OCI-LY7 (cell line): Measurements from ENCODE around the gene TRAPPC13. TPM values are rescaled to one million over a fixed set of nuclear protein-coding genes. Genes with fewer than 3 reads are reported as not detected.

Experiments used
- BruUV-seq: library from RNA; stranded (reverse); fragments of 400-500 nt; replicated peaks from 2 replicates; lab custom pipeline; 2021; lab: Mats Ljungman, UMichigan
- CTCF ChIA-PET: fragments of 300-600 bp; sonication (Branson Sonifier 250); formaldehyde crosslinking; loops from one replicate; lab custom pipeline; 2022; ENCODE audit warnings: antibody characterized with exemption; ENCODE audit not compliant: unreplicated experiment; lab: Charles Lee
- POLR2A ChIA-PET: fragments of 300-600 bp; sonication (Branson Sonifier 250); formaldehyde crosslinking; loops from one replicate; lab custom pipeline; 2022; ENCODE audit warnings: antibody characterized with exemption; lab: Charles Lee
- DNase-seq: peaks from one replicate; pipeline ENCODE4 v3.0.0-alpha.2; 2015; ENCODE audit warnings: low spot score
- H2AFZ ChIP-seq: fragments of 200-600 bp; sonication (generic), shearing (Covaris generic); 2 replicates; pipeline ENCODE4 v1.6.1; 2014; ENCODE audit warnings: mild to moderate bottlenecking, antibody characterized with exemption, low read length, moderate library complexity
- H3K27ac ChIP-seq: fragments of 200-600 bp; sonication (generic); 2 replicates; pipeline ENCODE4 v1.5.1; 2014; ENCODE audit warnings: mixed run types, low read depth, mild to moderate bottlenecking, moderate library complexity, low read length, inconsistent platforms; ENCODE audit not compliant: poor library complexity, severe bottlenecking
- H3K36me3 ChIP-seq: fragments of 200-600 bp; sonication (generic); 2 replicates; pipeline ENCODE4 v1.6.1; 2014; ENCODE audit warnings: mild to moderate bottlenecking, antibody characterized with exemption, low read length, moderate library complexity, mixed read lengths; ENCODE audit not compliant: insufficient read depth
- H3K4me1 ChIP-seq: fragments of 200-600 bp; sonication (generic); 2 replicates; pipeline ENCODE4 v1.5.1; 2014; ENCODE audit warnings: mild to moderate bottlenecking, low read length; ENCODE audit not compliant: insufficient read depth, poor library complexity, severe bottlenecking
- H3K4me2 ChIP-seq: fragments of 200-600 bp; sonication (generic); 2 replicates; pipeline ENCODE4 v1.6.1; 2014; ENCODE audit warnings: mild to moderate bottlenecking, low read length
- H3K4me3 ChIP-seq: fragments of 200-600 bp; sonication (generic); 2 replicates; pipeline ENCODE4 v1.5.1; 2014; ENCODE audit warnings: mild to moderate bottlenecking, low read depth, low read length; ENCODE audit not compliant: poor library complexity, severe bottlenecking
- H3K79me2 ChIP-seq: fragments of 200-600 bp; sonication (generic); 2 replicates; pipeline ENCODE4 v1.6.1; 2016; ENCODE audit warnings: low read depth, mild to moderate bottlenecking, low read length, moderate library complexity, mixed read lengths; ENCODE audit not compliant: insufficient read depth
- H3K9me2 ChIP-seq: fragments of 200-600 bp; sonication (generic); 2 replicates; pipeline ENCODE4 v1.6.1; 2016; ENCODE audit warnings: mild to moderate bottlenecking, low read length, mixed read lengths; ENCODE audit not compliant: insufficient read depth
- H3K9me3 ChIP-seq: fragments of 200-600 bp; sonication (generic); 2 replicates; pipeline ENCODE4 v1.6.1; 2014; ENCODE audit warnings: mild to moderate bottlenecking, mixed run types, low read length, mixed read lengths
- H4K20me1 ChIP-seq: fragments of 200-600 bp; sonication (generic); 2 replicates; pipeline ENCODE4 v1.6.1; 2014; ENCODE audit warnings: mild to moderate bottlenecking, antibody characterized with exemption, low read length, moderate library complexity, mixed read lengths; ENCODE audit not compliant: insufficient read depth
- CTCF ChIP-seq: fragments of 200-600 bp; sonication (generic); conservative IDR thresholded peaks from 2 replicates; pipeline ENCODE4 v1.5.1; 2014; ENCODE audit warnings: mild to moderate bottlenecking, antibody characterized with exemption, low read length, moderate library complexity, mixed read lengths
- EZH2phosphoT487 ChIP-seq: fragments of 200-600 bp; sonication (generic); IDR thresholded peaks from 2 replicates; pipeline ENCODE4 v1.6.1; 2018; ENCODE audit warnings: low read depth, borderline replicate concordance, mild to moderate bottlenecking, mixed run types, antibody characterized with exemption, low read length, moderate library complexity, mixed read lengths
- intact Hi-C: fragments of 100-400 bp; cut with micrococcal nuclease; formaldehyde crosslinking; loops from one replicate; pipeline ENCODE4 v1.10.0; 2022; ENCODE audit not compliant: unreplicated experiment
- total RNA-seq, 2 experiments: library from RNA; depleted of rRNA in 1 of 2; stranded (reverse); fragments of >200 nt in 1 of 2; shearing (Covaris generic) in 1 of 2; gene quantifications; 2 replicates each; pipeline ENCODE4 v1.2.3, GENCODE V29; 2014 to 2022

Gene TRAPPC13
- total RNA-seq, 2 experiments from 2014 or later: 13.2 to 25.4 TPM

GRCh38 chr5:65654713-65655112 lies 29.9 kb downstream of the TRAPPC13 start:
- Histone ChIP-seq H3K9me3 (no peaks in the 10 kb centered on the region), H2AFZ (no peak overlapping the region), H3K4me3 (no peak overlapping the region), H3K79me2 (no peaks in the 10 kb centered on the region), H4K20me1 (no peaks in the 10 kb centered on the region), H3K9me2 (no peaks in the 10 kb centered on the region), H3K36me3 (0 out of 2 replicates have a peak, but pooled peaks cover 3% of the 10 kb centered on the region), H3K4me1 (no peaks in the 10 kb centered on the region), H3K4me2 (no peak overlapping the region), H3K27ac (no peak overlapping the region)
- POLR2A ChIA-PET: no interaction called here
- no TSS peak for BruUV-seq
- CTCF ChIA-PET: no interaction called here
- intact Hi-C loops: no loop called here
- no peak for DNase-seq
- TF ChIP-seq CTCF (no peak), EZH2phosphoT487 (no peak)

GRCh38 chr5:65663804-65664521 lies 39.1 kb downstream of the TRAPPC13 start:
- no peaks in the 10 kb centered on the region for H4K20me1 ChIP-seq
- intact Hi-C loops: no loop called here
- H3K27ac ChIP-seq: no peak overlapping the region
- BruUV-seq: no TSS peak
- peaks cover 22% of the 10 kb centered on the region for H3K36me3 ChIP-seq
- H2AFZ ChIP-seq: no peak overlapping the region
- no peak for DNase-seq
- no peaks in the 10 kb centered on the region for H3K4me1 ChIP-seq
- no peaks in the 10 kb centered on the region for H3K9me2 ChIP-seq
- CTCF ChIA-PET: no interaction called here
- H3K79me2 ChIP-seq: no peaks in the 10 kb centered on the region
- no peak overlapping the region for H3K4me3 ChIP-seq
- no peak overlapping the region for H3K4me2 ChIP-seq
- H3K9me3 ChIP-seq: no peaks in the 10 kb centered on the region
- TF ChIP-seq EZH2phosphoT487 (no peak), CTCF (0 out of 2 replicates have a peak, but pooled peaks have one; percentile 21)
- POLR2A ChIA-PET: interaction anchor here (0.6 kb wide), 2 partner anchors 38 to 280 kb away, joined by 3 read pairs; no protein-coding TSS in a partner anchor

GRCh38 chr5:65668696-65669095 lies 43.9 kb downstream of the TRAPPC13 start:
- H3K4me1 ChIP-seq: no peaks in the 10 kb centered on the region
- H3K27ac ChIP-seq: no peak overlapping the region
- H3K4me2 ChIP-seq: no peak overlapping the region
- no peaks in the 10 kb centered on the region for H3K9me2 ChIP-seq
- TF ChIP-seq CTCF (no peak), EZH2phosphoT487 (no peak)
- intact Hi-C loops: no loop called here
- no peak overlapping the region for H2AFZ ChIP-seq
- H4K20me1 ChIP-seq: no peaks in the 10 kb centered on the region
- H3K4me3 ChIP-seq: no peak overlapping the region
- H3K9me3 ChIP-seq: no peaks in the 10 kb centered on the region
- peaks cover 34% of the 10 kb centered on the region for H3K36me3 ChIP-seq
- H3K79me2 ChIP-seq: no peaks in the 10 kb centered on the region
- DNase-seq: no peak
- ChIA-PET CTCF (no interaction called here), POLR2A (no interaction called here)
- BruUV-seq: no TSS peak
